H1 (cell line): ENCODE data around the gene MT1G. TPM values are rescaled to one million over a fixed set of nuclear protein-coding genes. Genes with fewer than 3 reads are reported as not detected.
A peak's percentile ranks its signal among the peaks of the same experiment; 100 is the strongest.

Experiments
- CTCF ChIA-PET: fragments of 300-600 bp; sonication (Branson Sonifier 250); formaldehyde crosslinking; loops from one replicate; lab custom pipeline; 2021; ENCODE audit not compliant: partially characterized antibody; lab: Charles Lee
- POLR2A ChIA-PET: fragments of 300-600 bp; sonication (Branson Sonifier 250); formaldehyde crosslinking; loops from one replicate; lab custom pipeline; 2021; ENCODE audit warnings: inconsistent platforms; ENCODE audit not compliant: partially characterized antibody; lab: Charles Lee
- DNase-seq, 2 experiments: peaks; one replicate each; pipeline versions ENCODE4 v3.0.0 to v3.0.0-alpha.2; 2010 to 2022; ENCODE audit warnings: low spot score in 2 of 2, low read depth in 1 of 2, mixed read lengths in 1 of 2
- FAIRE-seq: peaks from 2 replicates; lab custom pipeline; 2011; peaks lifted over from hg19 to GRCh38; lab: Jason Lieb, UNC
- H2AFZ ChIP-seq: 2 replicates; pipeline ENCODE4 v1.8.1; 2012; ENCODE audit warnings: low read length, inconsistent platforms
- H2AK5ac ChIP-seq: 2 replicates; pipeline ENCODE4 v1.6.1; 2013; ENCODE audit warnings: low read depth, low read length
- H2BK120ac ChIP-seq: replicated peaks from 2 replicates; pipeline ENCODE3; 2013; ENCODE audit warnings: low read depth, low read length, inconsistent platforms
- H2BK12ac ChIP-seq: 2 replicates; pipeline ENCODE4 v1.6.1; 2013; ENCODE audit warnings: low read depth, low read length
- H2BK15ac ChIP-seq: 2 replicates; pipeline ENCODE4 v1.6.1; 2013; ENCODE audit warnings: low read length
- H2BK20ac ChIP-seq: 2 replicates; pipeline ENCODE4 v1.6.1; 2013; ENCODE audit warnings: low read length
- H2BK5ac ChIP-seq: 2 replicates; pipeline ENCODE4 v1.6.1; 2013; ENCODE audit warnings: low read depth, low read length
- H3K14ac ChIP-seq: 2 replicates; pipeline ENCODE4 v1.6.1; 2013; ENCODE audit warnings: inconsistent platforms; ENCODE audit not compliant: insufficient read length
- H3K18ac ChIP-seq: 2 replicates; pipeline ENCODE4 v1.6.1; 2013; ENCODE audit warnings: low read length; ENCODE audit errors: extremely low read depth
- H3K23ac ChIP-seq: 2 replicates; pipeline ENCODE4 v1.6.1; 2013; ENCODE audit warnings: inconsistent platforms; ENCODE audit not compliant: insufficient read length
- H3K23me2 ChIP-seq: 2 replicates; pipeline ENCODE4 v1.6.1; 2013; ENCODE audit warnings: low read depth, low read length
- H3K27ac ChIP-seq: 2 replicates; pipeline ENCODE4 v1.6.1; 2011; ENCODE audit warnings: low read depth, low read length, inconsistent platforms
- H3K27me3 ChIP-seq, 4 experiments: replicated peaks in 1 of 4; 1 replicate in 1 of 4; 2 replicates in 3 of 4; pipeline versions ENCODE4 v1.6.1 to v1.8.1; 2011 to 2013; ENCODE audit warnings: low read length in 3 of 4, mild to moderate bottlenecking in 3 of 4, inconsistent platforms in 2 of 4, mixed read lengths in 2 of 4, moderate library complexity in 1 of 4; ENCODE audit not compliant: control insufficient read depth in 3 of 4, insufficient read depth in 3 of 4; ENCODE audit errors: extremely low read depth in 1 of 4
- H3K36me3 ChIP-seq, 4 experiments: 2 replicates each; pipeline versions ENCODE4 v1.6.1 to v1.8.1; 2011 to 2013; ENCODE audit warnings: mild to moderate bottlenecking in 4 of 4, low read length in 3 of 4, moderate library complexity in 2 of 4, control low read depth in 1 of 4, inconsistent platforms in 1 of 4; ENCODE audit not compliant: insufficient read depth in 4 of 4, control insufficient read depth in 2 of 4
- H3K4ac ChIP-seq: replicated peaks from 2 replicates; pipeline ENCODE3; 2013; ENCODE audit warnings: low read length, low read depth, mixed read lengths, inconsistent platforms; ENCODE audit not compliant: insufficient read length
- H3K4me1 ChIP-seq, 4 experiments: replicated peaks in 1 of 4; 1 replicate in 1 of 4; 2 replicates in 3 of 4; pipeline versions ENCODE4 v1.6.1 to v1.8.1; 2011 to 2013; ENCODE audit warnings: low read length in 3 of 4, inconsistent platforms in 2 of 4, mixed read lengths in 1 of 4; ENCODE audit not compliant: insufficient read depth in 4 of 4, control insufficient read depth in 3 of 4
- H3K4me2 ChIP-seq, 2 experiments: 2 replicates each; pipeline versions ENCODE4 v1.6.1 to v1.8.1; 2011 to 2013; ENCODE audit warnings: low read depth in 2 of 2, low read length in 2 of 2, control low read depth in 1 of 2, inconsistent platforms in 1 of 2, mild to moderate bottlenecking in 1 of 2; ENCODE audit not compliant: insufficient read depth in 1 of 2
- H3K4me3 ChIP-seq, 4 experiments: fragments of 200-600, 300-600 bp in 1 of 4; sonication (generic), shearing (Covaris generic), sonication (Bioruptor Twin) in 1 of 4; 2 replicates each; pipeline versions ENCODE4 v1.5.1 to v1.8.1; 2011 to 2016; ENCODE audit warnings: low read length in 4 of 4, low read depth in 3 of 4, control low read depth in 2 of 4, inconsistent platforms in 2 of 4, mild to moderate bottlenecking in 2 of 4, mixed read lengths in 1 of 4, moderate library complexity in 1 of 4; ENCODE audit not compliant: insufficient read depth in 2 of 4; ENCODE audit errors: extremely low read depth in 1 of 4
- H3K56ac ChIP-seq: replicated peaks from 2 replicates; pipeline ENCODE3; 2013; ENCODE audit warnings: low read depth, mild to moderate bottlenecking, mixed read lengths, low read length, inconsistent platforms; ENCODE audit not compliant: insufficient read length
- H3K79me1 ChIP-seq: 2 replicates; pipeline ENCODE4 v1.6.1; 2013; ENCODE audit warnings: low read depth, low read length, control low read depth
- H3K79me2 ChIP-seq, 2 experiments: 2 replicates each; pipeline versions ENCODE4 v1.6.1 to v1.8.1; 2012 to 2013; ENCODE audit warnings: low read length in 2 of 2, mild to moderate bottlenecking in 2 of 2, inconsistent platforms in 1 of 2; ENCODE audit not compliant: insufficient read depth in 2 of 2, control insufficient read depth in 1 of 2
- H3K9ac ChIP-seq, 4 experiments: replicated peaks in 1 of 4; 1 replicate in 1 of 4; 2 replicates in 3 of 4; pipeline versions ENCODE4 v1.6.1 to v1.8.1; 2011 to 2013; ENCODE audit warnings: low read depth in 3 of 4, low read length in 3 of 4, control low read depth in 2 of 4, mild to moderate bottlenecking in 2 of 4, moderate library complexity in 2 of 4, inconsistent platforms in 1 of 4; ENCODE audit errors: extremely low read depth in 1 of 4
- H3K9me3 ChIP-seq, 2 experiments: 2 replicates each; pipeline versions ENCODE4 v1.6.1 to v1.8.1; 2012 to 2013; ENCODE audit warnings: mild to moderate bottlenecking in 2 of 2, moderate library complexity in 2 of 2, control low read depth in 1 of 2, inconsistent platforms in 1 of 2, low read depth in 1 of 2, low read length in 1 of 2, mixed read lengths in 1 of 2; ENCODE audit not compliant: insufficient read depth in 2 of 2
- H4K20me1 ChIP-seq, 2 experiments: replicated peaks in 1 of 2; 2 replicates each; pipeline versions ENCODE3 to v1.8.1; 2011 to 2013; ENCODE audit warnings: inconsistent platforms in 2 of 2, low read length in 2 of 2, mild to moderate bottlenecking in 1 of 2; ENCODE audit not compliant: insufficient read depth in 2 of 2, control insufficient read depth in 1 of 2
- H4K5ac ChIP-seq: 2 replicates; pipeline ENCODE4 v1.6.1; 2013; ENCODE audit warnings: low read length, low read depth, mixed read lengths, inconsistent platforms; ENCODE audit not compliant: insufficient read length
- H4K8ac ChIP-seq: 2 replicates; pipeline ENCODE4 v1.8.0; 2013; ENCODE audit warnings: mild to moderate bottlenecking, moderate library complexity, low read length, inconsistent platforms; ENCODE audit not compliant: insufficient read depth; ENCODE audit errors: extremely low read depth
- H4K91ac ChIP-seq: replicated peaks from 2 replicates; pipeline ENCODE3; 2013; ENCODE audit warnings: low read length, mixed read lengths, inconsistent platforms; ENCODE audit not compliant: insufficient read length
- EZH2 ChIP-seq: fragments of 200-600 bp; sonication (generic); IDR thresholded peaks from 2 replicates; pipeline ENCODE4 v1.7.1; 2012; ENCODE audit warnings: low read depth, mild to moderate bottlenecking, moderate library complexity, low read length, inconsistent platforms; ENCODE audit not compliant: severe bottlenecking
- SRF ChIP-seq: IDR thresholded peaks from 2 replicates; pipeline ENCODE4 v1.6.1; 2011; ENCODE audit warnings: mild to moderate bottlenecking, low read depth, low read length, moderate library complexity
- WGBS, 2 experiments: shearing (Covaris generic) in 1 of 2; methylation state at CpG; one replicate each; pipeline versions ENCODE4 v1.1.6 to v1.1.7; 2013 to 2015; ENCODE audit warnings: low lambda C conversion rate in 2 of 2, mixed read lengths in 2 of 2, inconsistent platforms in 1 of 2, low coverage in 1 of 2, missing lambda C conversion rate in 1 of 2; ENCODE audit not compliant: insufficient replicate concordance in 2 of 2, insufficient coverage in 1 of 2, insufficient read length in 1 of 2; ENCODE audit errors: extremely low coverage in 1 of 2, missing lambda C conversion rate in 1 of 2; 5-methylcytosine and 5-hydroxymethylcytosine counted together
- polyA plus RNA-seq, 7 experiments: library from polyadenylated mRNA; depleted of rRNA in 3 of 7; stranded (reverse) in 5 of 7; unstranded in 2 of 7; fragments of >200 nt in 5 of 7; fragments of 200-250 nt in 2 of 7; gene quantifications; 1 replicate in 5 of 7; 2 replicates in 1 of 7; 4 replicates in 1 of 7; pipeline versions ENCODE4 v1.2.1 to v1.2.3, GENCODE V29; 2011 to 2013; ENCODE audit warnings: missing spikeins in 2 of 7, mixed read lengths in 2 of 7
- total RNA-seq: library from RNA; stranded (reverse); fragmentation: NEBNext Ultra II Directional; extraction: Animal tissue kit (Norgen Biotek cat#: 25700); gene quantifications from 2 replicates; pipeline ENCODE4 v1.2.1, GENCODE V29; 2021

MT1G gene
- total and polyA plus RNA-seq, 2 of the 8 experiments (the other 6 are each of a cell fraction or from before 2014, with no cell fraction given), result 17.7 to 515 TPM

GRCh38 chr16:56629531-56629930 lies 38.3 kb downstream of the MT1G start:
- Histone ChIP-seq H2BK12ac (peak overlapping the region; percentile 44; the same call in 1 of the 2 replicates), H3K79me2 (no peaks in the 10 kb centered on the region), H3K23ac (no peak overlapping the region), H2AK5ac (no peak overlapping the region), H2BK5ac (no peak overlapping the region), H3K4ac (no peak overlapping the region), H4K8ac (no peak overlapping the region), H3K4me3 (no peak overlapping the region), H3K79me1 (no peaks in the 10 kb centered on the region), H3K56ac (no peak overlapping the region), H2AFZ (no peak overlapping the region), H2BK120ac (no peak overlapping the region), H4K20me1 (peaks cover 6 to 18% of the 10 kb centered on the region in 2 experiments), H3K27me3 (peaks cover 87 to 98% (median 96%) of the 10 kb centered on the region in 4 experiments), H3K4me1 (peaks cover 0 to 18% (median 13%) of the 10 kb centered on the region in 4 experiments; a peak in 6 of 7 replicates), H3K18ac (no peak overlapping the region), H3K4me2 (no peak overlapping the region), H3K23me2 (peaks cover 9% of the 10 kb centered on the region; the same call in 1 of the 2 replicates), H4K91ac (no peak overlapping the region), H3K27ac (no peak overlapping the region), H3K9me3 (no peaks in the 10 kb centered on the region), H4K5ac (no peak overlapping the region), H3K36me3 (no peaks in the 10 kb centered on the region), H3K14ac (no peak overlapping the region), H2BK20ac (no peak overlapping the region), H2BK15ac (no peak overlapping the region), H3K9ac (no peak overlapping the region)
- peak; percentile 23 for TF ChIP-seq EZH2
- no peak for TF ChIP-seq SRF
- CTCF ChIA-PET, result interaction anchor here (1.0 to 3.1 kb wide), 9 partner anchors 12 to 116 kb away, joined by 3 to 12 read pairs (median 4); no protein-coding TSS in a partner anchor
- POLR2A ChIA-PET, result interaction anchor here (1.1 to 1.8 kb wide), 5 partner anchors 10 to 52 kb away, joined by 3 to 6 read pairs (median 4); partner anchors contain the start of genes MT1H and MT1X
- FAIRE-seq (no peak), DNase-seq (no peak)
- 61% methylated on average over 3 of the region's 3 CpGs; no CpG with 5 or more reads in 1 of the 2 experiments for WGBS, 2 experiments
